GM06990 (cell line): ENCODE data around the gene SEMA5A.

ENCODE experiments used
- DNase-seq: peaks from one replicate; pipeline ENCODE4 v3.0.0-alpha.2; 2011; ENCODE audit not compliant: insufficient read length; ENCODE audit errors: extremely low read depth
- H3K27me3 ChIP-seq: replicated peaks from 2 replicates; pipeline ENCODE4 v1.6.0; 2011; ENCODE audit warnings: low read length; ENCODE audit not compliant: control insufficient read depth, insufficient read depth
- H3K36me3 ChIP-seq: 2 replicates; pipeline ENCODE4 v1.5.1; 2011; ENCODE audit warnings: low read length; ENCODE audit not compliant: control insufficient read depth, insufficient read depth
- H3K4me3 ChIP-seq: replicated peaks from 2 replicates; pipeline ENCODE4 v1.5.1; 2011; ENCODE audit warnings: low read depth, mild to moderate bottlenecking, control low read depth, low read length
- TF ChIP-seq, protein P1 (sequence below): IDR thresholded peaks from 2 replicates; pipeline ENCODE4 v1.5.1; 2011; ENCODE audit warnings: low read length, control low read depth, mild to moderate bottlenecking, inconsistent platforms; ENCODE audit not compliant: insufficient read depth, poor library complexity, severe bottlenecking

Gene SEMA5A

DNA sequence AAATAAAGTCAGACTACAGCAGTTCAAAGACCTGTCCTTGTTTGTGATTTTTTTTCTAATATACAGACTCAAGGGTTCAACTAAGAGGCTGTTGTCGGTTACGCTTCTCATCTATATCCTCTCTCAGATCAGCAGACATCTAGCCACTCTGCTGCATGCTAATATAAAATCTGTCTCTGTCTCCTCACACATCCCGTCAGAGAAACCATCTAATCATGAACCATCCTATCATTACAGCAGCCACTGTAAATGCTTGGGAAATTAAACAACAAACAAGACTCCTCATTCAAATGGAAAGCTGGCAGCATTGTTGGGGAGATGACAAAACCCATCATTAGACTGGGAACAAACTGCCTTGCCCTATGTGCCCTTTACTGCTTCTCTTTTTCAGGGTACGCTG is 94.8 kb downstream of the SEMA5A start:
- Histone ChIP-seq H3K27me3 (no peaks in the 10 kb centered on the region), H3K4me3 (no peak overlapping the region), H3K36me3 (no peaks in the 10 kb centered on the region)
- no peak for DNase-seq
- TF ChIP-seq, protein P1, sequence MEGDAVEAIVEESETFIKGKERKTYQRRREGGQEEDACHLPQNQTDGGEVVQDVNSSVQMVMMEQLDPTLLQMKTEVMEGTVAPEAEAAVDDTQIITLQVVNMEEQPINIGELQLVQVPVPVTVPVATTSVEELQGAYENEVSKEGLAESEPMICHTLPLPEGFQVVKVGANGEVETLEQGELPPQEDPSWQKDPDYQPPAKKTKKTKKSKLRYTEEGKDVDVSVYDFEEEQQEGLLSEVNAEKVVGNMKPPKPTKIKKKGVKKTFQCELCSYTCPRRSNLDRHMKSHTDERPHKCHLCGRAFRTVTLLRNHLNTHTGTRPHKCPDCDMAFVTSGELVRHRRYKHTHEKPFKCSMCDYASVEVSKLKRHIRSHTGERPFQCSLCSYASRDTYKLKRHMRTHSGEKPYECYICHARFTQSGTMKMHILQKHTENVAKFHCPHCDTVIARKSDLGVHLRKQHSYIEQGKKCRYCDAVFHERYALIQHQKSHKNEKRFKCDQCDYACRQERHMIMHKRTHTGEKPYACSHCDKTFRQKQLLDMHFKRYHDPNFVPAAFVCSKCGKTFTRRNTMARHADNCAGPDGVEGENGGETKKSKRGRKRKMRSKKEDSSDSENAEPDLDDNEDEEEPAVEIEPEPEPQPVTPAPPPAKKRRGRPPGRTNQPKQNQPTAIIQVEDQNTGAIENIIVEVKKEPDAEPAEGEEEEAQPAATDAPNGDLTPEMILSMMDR: no peak

DNA sequence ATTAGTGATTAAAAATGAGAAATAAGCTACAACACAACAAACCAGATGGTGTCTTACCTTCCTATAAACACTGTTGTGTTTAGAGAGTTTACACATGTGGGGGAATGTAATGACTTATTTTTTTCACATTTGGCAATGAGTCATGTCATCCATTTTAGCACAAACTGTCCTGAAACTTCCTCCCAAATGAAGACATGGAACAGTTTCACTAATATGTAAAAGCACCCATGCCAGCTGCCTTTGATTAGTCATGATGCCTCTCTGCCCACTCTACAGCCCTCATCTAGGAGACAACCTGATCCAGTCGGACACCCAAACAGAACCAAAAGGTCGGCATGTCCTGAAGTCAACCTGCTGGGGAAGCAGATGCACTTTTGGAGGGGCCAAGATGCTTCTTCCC is 98.2 kb downstream of the SEMA5A start:
- Histone ChIP-seq H3K36me3 (no peaks in the 10 kb centered on the region), H3K4me3 (no peak overlapping the region), H3K27me3 (no peaks in the 10 kb centered on the region)
- peak; percentile 33 for DNase-seq
- TF ChIP-seq, protein P1: no peak

DNA sequence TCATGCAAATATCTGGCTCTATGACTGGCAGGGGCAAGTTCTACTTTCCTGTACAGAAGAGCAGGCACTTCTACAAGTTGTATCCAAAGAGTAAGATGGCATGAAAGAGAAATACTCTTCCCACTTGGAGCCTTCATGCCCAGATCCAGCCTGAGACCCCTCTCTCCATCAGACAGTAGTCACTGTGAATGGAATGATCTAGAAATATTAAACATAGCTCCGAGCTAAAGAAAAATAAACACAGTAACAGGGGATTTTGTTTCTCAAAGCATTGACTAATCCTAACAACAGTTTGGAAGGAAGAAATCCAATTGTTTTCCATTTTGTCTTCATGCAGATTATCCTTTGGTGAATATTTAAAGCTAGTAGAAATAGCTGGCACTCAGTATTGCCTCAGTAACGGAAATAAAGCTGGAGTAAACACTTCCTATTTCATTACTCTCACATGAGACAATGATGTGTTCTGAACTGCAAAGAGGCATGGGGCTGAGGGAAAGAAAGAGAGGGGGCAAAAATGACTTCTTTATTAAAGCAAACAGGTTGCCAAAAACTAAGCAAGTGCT is 100.0 kb downstream of the SEMA5A start:
- no peaks in the 10 kb centered on the region for H3K27me3 ChIP-seq
- TF ChIP-seq, protein P1: no peak
- H3K36me3 ChIP-seq: no peaks in the 10 kb centered on the region
- no peak overlapping the region for H3K4me3 ChIP-seq
- no peak for DNase-seq

DNA sequence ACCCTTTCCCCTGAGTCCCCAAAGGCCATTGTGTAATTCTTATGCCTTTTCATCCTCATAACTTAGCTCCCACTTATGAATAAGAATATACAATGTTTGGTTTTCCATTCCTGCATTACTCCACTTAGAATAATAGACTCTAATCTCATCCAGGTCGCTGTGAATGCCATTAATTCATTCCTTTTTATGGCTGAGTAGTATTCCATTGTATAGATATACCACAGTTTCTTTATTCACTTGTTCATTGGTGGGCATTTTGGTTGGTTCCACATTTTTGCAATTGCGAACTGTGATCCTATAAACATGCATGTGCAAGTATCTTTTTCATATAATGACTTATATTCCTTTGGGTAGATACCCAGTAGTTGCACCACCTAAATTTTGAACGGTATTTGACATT is 101.5 kb downstream of the SEMA5A start:
- no peak overlapping the region for H3K4me3 ChIP-seq
- no peaks in the 10 kb centered on the region for H3K27me3 ChIP-seq
- TF ChIP-seq, protein P1: no peak
- DNase-seq: no peak
- no peaks in the 10 kb centered on the region for H3K36me3 ChIP-seq

DNA sequence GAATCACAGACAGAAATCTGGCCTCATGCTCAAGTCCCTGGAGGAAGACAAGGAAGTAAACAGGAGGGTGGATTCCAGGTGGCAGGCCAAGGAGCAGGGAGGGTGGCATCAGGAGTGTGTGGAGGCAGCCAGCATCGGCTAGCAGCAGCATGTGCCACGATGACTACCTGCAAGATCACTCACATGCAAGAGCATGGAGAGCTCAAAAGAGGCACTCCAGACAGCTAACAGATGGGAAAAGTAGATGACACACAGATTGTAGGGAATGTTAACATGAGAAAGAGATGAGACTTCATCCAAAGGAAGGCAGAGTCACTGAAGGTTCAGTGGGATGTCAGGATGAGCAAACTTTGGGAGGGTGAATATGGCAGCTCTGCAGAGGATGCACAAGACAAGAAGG is 104.3 kb downstream of the SEMA5A start:
- Histone ChIP-seq H3K36me3 (no peaks in the 10 kb centered on the region), H3K4me3 (no peak overlapping the region), H3K27me3 (no peaks in the 10 kb centered on the region)
- DNase-seq: no peak
- TF ChIP-seq, protein P1: no peak

DNA sequence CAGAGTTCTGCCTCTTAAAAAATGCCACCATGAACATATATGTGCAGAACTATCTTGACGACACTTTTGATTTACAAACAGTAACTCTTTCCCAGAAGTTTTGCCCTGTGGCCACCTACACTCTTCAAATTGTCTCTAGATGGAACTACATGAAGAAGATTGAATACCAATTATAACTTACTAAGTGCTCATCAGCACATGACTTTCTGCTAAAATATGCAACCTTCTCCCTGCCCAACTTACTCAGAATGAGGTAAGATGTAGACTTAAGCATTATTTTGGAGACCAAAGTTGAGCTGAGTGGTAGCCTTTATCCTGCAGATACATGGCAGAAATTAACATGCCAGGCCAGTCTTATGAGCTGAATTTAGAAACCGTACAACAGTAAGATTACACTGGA is 105.4 kb downstream of the SEMA5A start:
- H3K36me3 ChIP-seq: no peaks in the 10 kb centered on the region
- H3K4me3 ChIP-seq: no peak overlapping the region
- no peaks in the 10 kb centered on the region for H3K27me3 ChIP-seq
- no peak for DNase-seq
- TF ChIP-seq, protein P1: no peak
